GM21367 (cell line): ENCODE measurements around the gene FGF2.
"Not testable (repeated sequence)": the region's sequence is repeated elsewhere in the genome, so short reads cannot be mapped to it uniquely, and the experiment has no call there.

Source experiments
- ATAC-seq: cut with Tn5 transposase; IDR thresholded peaks from one replicate; pipeline ENCODE4 v1.9.1; 2021; ENCODE audit not compliant: unreplicated experiment

FGF2 gene

DNA sequence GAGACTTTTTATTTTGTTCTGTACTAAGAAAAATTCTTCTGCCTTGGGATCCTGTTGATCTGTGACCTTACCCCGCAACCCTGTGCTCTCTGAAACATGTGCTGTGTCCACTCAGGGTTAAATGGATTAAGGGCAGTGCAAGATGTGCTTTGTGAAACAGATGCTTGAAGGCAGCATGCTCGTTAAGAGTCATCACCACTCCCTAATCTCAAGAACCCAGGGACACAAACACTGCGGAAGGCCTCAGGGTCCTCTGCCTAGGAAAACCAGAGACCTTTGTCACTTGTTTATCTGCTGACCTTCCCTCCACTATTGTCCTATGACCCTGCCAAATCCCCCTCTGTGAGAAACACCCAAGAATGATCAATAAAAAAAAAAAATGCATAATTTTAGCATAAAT, 13.8 kb upstream of the FGF2 start:
- not testable (repeated sequence) for ATAC-seq

DNA sequence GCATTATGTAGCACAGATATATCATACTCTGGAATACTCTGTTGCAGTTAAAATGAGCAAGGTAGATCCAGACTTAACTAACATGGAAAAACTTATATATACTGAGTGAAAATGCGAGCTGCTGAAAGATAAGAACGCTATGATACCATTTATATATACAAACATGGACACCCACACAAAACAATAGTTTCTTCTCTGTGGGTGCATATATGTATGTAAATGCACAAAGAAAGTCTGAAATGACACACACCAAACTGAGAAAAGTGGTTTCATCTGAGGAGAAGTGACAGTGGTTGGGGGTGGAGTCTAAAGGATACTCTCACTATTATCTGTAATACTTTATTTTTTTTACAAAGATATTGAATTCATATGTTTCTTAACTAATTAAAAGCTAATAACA, 12.2 kb upstream of the FGF2 start:
- ATAC-seq, result peak; percentile 98

DNA sequence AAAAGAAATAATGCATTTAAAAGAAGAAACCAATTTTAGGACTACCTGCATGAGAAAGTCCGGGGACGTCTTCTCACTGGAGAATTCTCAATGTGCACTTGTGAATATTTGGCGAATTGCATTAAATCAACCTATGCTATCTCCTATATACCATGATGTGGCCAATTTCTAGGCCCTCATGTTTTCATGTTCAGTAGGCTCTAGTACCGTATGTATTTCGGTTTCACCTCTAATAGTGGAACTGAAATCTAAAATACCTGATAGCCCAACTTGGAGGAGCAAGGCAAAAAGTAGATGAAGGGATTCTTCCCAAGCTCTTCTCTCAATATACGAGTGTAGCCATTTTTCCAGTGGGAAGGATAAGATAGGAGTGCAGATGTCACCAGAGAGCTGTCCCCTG, 11.4 kb upstream of the FGF2 start:
- no peak for ATAC-seq

DNA sequence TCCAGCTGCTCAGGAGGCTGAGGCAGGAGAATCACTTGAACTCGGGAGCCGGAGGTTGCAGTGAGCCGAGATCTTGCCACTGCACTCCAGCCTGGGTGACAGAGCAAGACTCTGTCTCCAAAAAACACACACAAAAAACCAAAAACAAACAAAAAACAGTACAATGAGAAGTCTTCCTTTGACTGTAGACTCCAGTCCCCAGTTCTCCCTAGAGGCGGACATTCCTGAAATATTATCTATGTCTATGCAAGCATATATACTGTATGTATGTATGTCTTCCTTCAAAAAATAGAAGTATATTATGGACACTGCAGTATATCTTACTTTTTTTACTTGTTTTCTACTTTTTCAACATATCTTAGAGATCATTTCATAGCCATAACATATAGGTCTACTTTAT, 10.2 kb upstream of the FGF2 start:
- no peak for ATAC-seq

DNA sequence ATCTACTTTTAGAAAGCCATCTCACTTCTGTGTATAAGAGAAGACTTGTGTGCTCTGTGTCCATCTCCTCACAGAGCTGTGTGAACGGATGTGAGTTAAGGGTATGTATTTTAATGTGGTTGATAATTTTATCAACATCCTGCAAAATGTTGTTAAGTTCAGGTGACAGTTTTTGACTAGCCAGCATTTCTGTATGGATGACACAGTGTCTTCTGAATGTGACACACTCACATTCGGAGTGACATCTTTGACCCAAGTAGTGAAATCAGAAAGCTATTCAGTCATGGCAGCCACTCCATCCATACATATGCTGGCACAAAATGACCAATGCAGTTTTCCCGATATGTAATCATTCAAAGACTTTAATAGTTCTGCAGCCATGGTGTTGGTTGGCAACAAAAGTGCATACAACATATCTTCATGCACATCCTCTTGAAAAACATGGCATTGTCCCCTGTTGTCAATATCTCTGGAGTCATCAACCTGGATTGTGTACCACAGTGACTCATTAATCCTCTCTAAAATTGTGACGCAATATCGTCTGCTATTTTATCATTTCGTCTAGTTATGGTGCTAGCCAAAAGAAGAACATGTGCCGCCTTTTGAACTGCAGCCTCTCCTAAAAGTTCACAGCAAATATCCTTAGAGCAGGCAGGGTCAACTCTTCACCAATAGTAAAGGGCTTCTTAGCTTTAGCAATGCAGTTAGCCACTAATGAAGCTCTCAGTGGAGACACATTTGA, 6.8 kb upstream of the FGF2 start:
- no peak for ATAC-seq

DNA sequence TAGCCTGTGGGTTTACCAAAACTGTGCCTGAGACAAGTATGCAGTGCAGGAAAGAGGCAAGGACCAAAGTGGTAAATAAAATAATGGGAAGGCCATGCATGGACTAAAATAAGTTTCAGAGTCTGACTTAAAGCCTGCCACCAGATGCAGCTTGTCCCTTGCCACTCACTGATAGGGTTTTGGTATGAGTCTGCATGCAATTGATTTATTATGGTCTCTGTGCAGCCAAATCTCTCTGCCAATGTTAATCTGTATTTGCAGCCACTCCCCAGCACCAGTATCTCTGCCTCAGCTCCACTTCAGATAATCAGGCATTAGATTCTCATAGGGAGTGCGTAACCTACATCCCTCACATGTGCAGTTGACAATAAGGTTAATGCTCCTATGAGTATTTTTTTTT, 5.5 kb upstream of the FGF2 start:
- ATAC-seq, result no peak

DNA sequence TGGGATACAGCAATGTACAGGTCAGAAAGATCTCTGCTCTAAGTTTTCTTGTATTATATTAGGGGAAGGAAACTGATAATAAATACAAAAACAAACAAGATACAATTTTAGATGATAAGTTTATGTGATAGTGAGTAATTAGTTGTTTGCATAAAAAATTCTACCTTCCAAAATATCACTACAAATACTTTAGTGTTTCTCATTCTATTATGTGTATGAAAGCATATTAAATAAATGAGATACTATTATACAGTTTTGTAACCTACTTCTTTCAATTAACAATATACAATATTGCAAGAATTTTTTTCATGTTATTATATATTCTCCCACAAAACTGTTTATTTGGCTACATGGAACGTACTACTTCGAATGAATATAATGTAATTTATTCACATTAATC, 4.2 kb upstream of the FGF2 start:
- no peak for ATAC-seq

DNA sequence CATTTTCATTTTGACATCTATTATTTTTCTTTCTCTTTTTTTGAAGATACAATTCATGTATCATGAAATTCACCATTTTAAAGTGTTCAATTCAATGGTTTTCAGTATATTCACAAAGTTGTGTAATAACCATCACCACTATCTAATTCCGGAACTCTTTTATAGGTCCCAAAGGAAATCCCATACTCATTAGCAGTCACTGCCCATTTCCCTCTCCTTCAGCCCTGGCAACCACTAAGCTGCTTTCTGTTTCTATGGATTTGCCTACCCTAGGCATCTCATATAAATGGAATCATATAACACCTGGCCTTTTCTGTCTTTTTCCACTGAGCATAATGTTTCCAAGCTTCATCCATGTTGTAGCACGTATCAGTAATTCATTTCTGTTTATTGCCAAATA, 3.2 kb upstream of the FGF2 start:
- no peak for ATAC-seq

DNA sequence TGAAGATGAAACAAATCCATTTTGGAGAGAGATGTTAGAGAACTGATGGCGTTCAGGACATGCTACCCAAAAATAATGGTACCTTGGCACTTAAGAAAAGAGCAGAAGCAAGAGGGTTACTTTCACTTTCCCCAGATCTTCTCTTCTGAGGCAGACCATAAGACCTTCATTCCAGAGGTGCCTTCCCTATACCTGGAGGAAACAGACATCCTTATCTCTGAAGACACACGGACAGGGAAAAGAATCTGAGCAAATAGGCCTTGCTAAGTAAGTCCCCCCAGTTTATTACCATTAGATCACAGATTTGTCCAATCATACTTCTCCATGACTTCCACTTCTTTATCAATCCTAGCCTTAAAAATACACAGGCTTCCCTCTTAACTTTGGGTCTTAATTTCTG, 2.0 kb upstream of the FGF2 start:
- no peak for ATAC-seq

DNA sequence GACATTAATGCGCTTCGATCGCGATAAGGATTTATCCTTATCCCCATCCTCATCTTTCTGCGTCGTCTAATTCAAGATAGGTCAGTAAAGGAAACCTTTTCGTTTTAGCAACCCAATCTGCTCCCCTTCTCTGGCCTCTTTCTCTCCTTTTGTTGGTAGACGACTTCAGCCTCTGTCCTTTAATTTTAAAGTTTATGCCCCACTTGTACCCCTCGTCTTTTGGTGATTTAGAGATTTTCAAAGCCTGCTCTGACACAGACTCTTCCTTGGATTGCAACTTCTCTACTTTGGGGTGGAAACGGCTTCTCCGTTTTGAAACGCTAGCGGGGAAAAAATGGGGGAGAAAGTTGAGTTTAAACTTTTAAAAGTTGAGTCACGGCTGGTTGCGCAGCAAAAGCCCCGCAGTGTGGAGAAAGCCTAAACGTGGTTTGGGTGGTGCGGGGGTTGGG, 528 bp upstream of the FGF2 start:
- no peak for ATAC-seq

DNA sequence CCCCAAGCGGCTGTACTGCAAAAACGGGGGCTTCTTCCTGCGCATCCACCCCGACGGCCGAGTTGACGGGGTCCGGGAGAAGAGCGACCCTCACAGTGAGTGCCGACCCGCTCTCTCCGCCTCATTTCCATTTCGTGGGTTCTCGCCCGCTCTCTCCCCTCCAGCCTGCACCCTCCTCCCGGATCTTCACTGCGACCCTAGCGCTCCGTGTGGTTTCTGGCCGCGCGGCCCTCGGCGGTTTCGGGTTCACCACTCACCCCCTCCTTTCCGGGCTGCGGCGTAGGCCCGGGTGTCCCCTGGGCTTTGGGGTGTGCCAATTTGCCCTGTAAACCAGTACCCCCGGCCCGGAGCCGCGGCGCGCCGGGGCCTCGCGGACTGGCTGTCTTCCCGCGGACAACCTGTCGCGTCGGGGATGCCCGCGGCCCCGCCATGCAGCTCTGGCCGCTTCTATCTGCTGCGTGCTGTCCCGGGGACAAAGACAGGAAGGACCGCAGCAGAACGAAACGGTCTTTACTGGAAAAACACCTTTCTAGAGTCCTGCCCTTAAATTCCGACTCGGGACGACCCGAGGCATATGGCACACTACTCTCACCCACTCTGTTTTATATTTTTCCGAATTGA, 737 bp downstream of the FGF2 start:
- peak; percentile 35 for ATAC-seq

DNA sequence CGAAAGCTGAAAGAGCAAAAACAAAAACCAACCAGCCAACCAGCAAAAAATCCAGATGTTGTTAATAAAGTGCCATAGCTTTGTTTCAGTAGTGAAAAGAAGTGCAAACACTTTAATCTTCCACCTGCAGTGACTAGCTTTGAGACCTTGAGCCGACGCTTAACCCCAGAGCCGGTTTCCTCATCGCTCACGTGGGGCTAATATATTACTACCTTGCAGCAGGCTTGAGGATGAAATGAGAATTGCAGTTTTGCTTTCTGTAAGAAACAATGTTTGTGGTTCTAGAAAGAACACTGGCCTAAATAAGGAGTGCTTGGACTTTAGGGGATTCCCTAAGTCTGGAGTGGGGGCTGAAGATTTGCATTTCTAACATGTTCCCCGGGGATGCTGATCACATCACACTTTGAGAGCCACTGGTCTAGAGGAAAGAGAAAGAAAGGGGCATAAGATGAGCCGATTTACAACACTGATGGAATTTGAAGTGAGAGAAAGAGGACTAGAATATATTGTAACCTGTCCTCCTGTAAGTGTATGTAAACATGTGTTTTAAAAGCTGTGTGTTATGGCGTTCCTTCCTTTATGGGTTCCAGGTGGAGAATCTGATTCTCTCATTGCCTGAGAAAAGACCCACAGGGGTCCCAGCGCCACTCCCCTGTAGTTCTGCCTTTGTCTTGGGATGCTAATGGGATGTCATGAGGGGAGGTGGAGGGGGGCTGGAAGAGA, 1.4 kb downstream of the FGF2 start:
- ATAC-seq, result peak; percentile 91

DNA sequence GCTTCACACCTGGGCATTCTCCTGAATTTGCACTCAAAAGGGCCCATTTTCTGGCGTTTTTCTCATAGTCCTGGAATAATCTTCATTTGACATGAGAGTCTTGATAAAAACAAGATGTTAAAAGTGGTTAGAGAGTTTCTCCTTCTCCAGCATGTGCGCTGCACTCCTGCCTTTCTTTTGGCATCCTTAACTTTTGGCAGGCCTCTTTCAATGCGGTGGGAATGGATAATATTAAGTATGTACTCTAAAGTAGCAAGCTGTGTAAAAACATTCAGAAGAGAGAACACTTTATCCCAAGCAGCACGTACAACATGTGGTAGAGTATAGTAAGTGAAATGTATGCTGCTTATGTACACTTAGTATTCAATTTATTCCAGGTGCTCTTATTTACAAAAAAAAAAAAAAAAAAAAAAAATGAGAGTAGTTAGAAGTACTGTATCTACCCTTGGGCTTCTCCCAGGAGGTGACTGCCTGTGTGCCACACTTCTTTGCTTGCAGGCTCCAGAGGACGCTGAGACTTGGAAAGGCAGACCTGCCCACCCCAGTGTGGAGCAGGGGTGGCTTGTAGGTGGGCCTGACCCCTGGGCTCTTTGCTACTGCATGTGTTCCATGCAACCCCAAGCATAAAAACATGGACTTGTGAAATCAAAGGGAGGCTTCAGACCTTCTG, 3.9 kb downstream of the FGF2 start:
- no peak for ATAC-seq

DNA sequence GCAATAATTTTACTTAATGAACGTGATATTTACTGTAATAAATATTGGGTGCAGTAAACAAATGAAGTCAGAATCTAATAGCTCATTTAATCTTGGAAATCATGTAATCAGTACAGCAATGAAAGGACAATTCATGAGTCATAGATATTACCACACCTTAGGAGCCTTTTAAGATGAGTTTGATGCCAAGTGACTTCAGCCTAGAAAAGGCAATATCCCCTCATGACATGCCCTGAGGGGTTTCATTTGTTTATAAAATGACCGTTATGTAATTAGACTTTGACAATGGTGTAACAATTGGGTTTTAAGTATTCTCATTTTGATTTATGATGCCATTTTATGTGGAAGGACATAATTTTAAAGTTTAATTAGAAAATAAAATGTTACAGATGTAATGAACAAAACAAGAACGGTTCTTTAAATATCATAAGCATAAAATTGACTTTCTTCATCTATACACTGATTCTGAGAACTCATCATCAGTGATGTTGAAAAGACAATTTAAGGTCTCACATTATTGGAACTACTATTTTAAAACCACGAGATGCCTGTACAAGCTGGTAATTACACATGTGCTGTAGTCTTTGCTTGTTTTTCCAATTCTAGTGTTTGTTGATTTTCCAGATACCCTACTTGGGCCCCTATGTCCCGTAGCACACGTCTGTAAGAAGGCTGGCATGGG, 5.0 kb downstream of the FGF2 start:
- ATAC-seq, result no peak

DNA sequence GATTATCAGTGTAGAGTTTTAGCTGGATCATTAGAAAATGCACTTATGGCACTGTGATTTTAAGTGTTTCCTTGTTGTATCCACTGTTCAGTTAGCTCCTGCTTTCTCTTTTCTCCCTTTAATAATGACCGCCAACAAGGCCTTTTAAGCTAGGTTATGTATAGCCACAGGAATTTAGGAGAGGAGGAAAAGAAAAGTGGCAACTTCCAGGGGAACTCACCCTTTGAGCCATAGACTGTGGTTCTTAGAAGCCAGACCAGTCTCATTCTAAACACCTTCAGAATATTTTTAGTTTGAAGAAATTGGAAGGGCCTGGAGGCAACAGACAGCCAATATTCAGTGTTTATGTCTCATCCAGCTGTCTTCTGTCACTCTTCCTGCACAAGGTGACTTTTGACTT, 6.1 kb downstream of the FGF2 start:
- ATAC-seq, result no peak

DNA sequence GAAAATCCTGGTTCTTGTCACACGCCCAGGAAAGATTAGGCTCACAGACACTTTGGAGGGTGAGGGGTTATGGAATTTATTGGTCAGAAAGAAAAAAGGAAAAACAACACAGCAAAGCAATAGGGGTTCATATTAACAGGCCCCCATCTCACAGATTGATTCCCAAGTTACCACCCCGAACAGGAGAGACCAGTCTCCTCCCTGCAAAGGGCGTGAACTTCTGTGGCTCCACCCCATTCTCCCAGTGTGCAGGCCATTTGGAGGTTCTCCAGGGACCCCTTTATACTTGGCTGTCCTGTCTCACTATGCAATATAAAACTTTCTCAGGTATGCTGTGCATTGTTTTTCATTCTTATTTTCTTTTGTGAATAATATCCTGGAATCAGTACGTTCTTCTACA, 7.4 kb downstream of the FGF2 start:
- ATAC-seq, result no peak

DNA sequence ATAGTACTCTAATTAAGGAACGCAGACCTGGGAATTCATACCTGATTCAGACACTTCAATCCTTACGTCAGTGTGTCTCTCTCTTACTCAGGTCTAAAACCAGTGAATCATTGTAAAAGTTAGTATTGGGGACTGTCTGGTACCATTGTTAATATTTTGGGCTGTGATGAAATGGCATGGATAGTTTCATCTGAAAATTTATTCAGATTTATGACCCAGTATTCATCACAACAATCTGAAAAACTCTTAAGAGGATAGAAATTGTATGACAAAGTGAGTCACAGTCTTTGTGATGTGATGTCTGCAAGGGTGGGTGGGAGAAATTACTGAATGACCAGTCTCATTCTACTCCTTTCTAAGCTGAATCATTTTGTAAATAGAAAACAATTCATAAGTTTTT, 10.3 kb downstream of the FGF2 start:
- ATAC-seq, result no peak

DNA sequence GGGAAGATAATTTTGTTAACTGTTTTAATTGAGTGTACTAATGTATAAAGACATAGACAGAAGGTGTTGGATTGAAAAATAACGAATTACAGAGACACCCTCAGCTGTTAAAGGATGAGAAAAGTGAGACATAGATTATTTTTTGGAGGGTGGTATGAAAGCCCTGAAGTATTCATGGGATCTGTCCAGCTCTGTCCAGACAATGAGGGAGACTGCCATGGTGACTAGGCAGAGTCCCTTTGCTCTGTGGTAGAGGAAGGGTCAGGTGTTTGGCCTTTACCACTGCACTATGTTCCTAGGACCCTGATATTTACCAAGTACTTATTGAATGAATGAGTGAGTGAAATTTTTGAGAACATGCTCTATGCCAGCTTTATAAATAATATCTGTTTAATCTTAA, 11.4 kb downstream of the FGF2 start:
- no peak for ATAC-seq

DNA sequence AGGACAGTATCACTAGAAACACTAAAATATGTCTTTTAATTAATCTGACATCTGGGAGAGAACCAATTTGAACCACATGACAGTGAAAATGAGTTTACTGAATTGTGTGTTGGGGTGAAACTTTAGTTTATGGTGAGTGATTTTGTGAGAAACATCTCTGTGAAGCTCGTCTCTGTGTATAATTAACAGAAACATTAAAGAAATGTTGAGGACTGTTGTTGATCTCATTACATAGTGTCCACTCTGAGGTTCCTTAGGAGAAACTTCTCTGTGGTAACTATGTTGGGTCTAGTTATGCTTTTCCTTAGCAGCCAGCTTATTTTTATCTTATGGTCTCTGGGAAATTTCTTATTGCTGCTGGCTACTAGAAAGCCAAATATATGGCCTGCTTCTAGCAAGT, 15.8 kb downstream of the FGF2 start:
- no peak for ATAC-seq

DNA sequence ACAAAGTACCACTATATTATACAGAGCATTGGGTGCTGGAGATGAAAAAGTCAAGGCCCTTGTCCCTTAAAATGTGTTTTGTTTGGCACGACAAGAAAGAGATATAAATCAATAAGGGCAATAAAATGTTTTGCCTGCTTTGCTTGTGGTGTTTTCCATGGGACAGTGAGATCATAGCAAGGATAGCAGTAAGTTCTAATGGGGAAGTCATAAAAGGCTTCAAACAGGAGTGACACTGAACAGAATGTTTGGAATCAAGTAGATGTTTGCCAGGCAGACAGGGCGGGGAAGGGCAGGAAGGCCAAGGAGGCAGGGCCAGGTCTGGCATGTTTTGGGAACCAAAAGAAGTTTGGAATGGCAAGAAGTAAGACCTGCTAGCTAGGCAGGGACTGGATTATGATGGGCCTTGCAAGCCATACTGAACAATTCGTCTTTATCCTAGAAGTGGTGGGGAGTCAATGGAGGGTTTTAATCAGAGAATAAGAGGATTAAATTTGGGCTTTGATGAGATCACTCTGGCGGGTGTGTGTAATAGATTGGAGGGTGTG, 16.4 kb downstream of the FGF2 start:
- no peak for ATAC-seq

DNA sequence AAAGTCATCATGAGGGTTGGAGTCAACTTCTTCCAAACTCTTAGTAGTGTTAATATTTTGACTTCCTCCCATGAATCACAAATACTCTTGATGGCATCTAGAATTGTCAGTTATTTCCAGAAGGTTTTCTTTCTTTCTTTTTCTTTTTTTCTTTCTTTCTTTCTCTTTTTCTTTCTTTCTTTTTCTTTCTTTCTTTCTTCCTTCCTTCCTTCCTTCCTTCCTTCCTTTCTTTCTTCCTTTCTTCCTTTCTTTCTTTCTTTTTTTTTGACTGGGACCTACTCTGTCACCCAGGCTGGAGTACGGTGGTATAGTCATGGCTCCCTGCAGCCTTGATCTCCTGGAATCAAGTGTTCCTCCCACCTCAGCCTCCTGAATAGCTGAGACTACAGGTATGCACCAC, 17.8 kb downstream of the FGF2 start:
- not testable (repeated sequence) for ATAC-seq
